Measurements from ENCODE around the gene SYS1. TPM values are rescaled to one million over a fixed set of nuclear protein-coding genes. Genes with fewer than 3 reads are reported as not detected.

Gene SYS1
- total RNA-seq, 2 donors from 2014 or later = 14.2 to 15.3 TPM

- peak overlapping the region; percentile 91 to 99 (median 98) for H3K27ac ChIP-seq
- WGBS, 2 donors = 20 to 26% methylated on average over 9 of the region's 9 CpGs
- ATAC-seq (peak; percentile 15), DNase-seq (peak; percentile 71 to 84 (median 82))
- no peaks in the 10 kb centered on the region for H3K36me3 ChIP-seq (replicated peaks in 1 of 2; ENCODE audit: insufficient read depth in 1 of 2, low read depth in 2 of 2)
- intact Hi-C loops (cut with DNase I) = no loop called here
- TF ChIP-seq POLR2A (IDR thresholded peaks at IDR 0.05) (peak; percentile 59 to 82 (median 81)), CTCF (IDR thresholded peaks at IDR 0.05) (no peak)
- H3K9me3 ChIP-seq = no peaks in the 10 kb centered on the region
- no peak overlapping the region for H3K4me3 ChIP-seq
- H3K4me1 ChIP-seq = peaks cover 71% of the 10 kb centered on the region
- H3K27me3 ChIP-seq = no peaks in the 10 kb centered on the region
These were observed 17.6 kb upstream of the SYS1 start for GRCh38 chr20:45345104-45345936.

- peak overlapping the region; percentile 91 to 99 (median 98) for H3K27ac ChIP-seq
- H3K4me1 ChIP-seq = peaks cover 61% of the 10 kb centered on the region
- ATAC-seq (no peak), DNase-seq (peak in 2 of 4 donors; percentile 39 to 50)
- H3K9me3 ChIP-seq = no peaks in the 10 kb centered on the region
- 16 to 22% methylated on average over 3 of the region's 3 CpGs for WGBS, 2 donors
- peak overlapping the region; percentile 56 to 75 for H3K4me3 ChIP-seq
- H3K36me3 ChIP-seq (replicated peaks in 1 of 2; ENCODE audit: insufficient read depth in 1 of 2, low read depth in 2 of 2) = no peaks in the 10 kb centered on the region
- no peaks in the 10 kb centered on the region for H3K27me3 ChIP-seq
- peak in 1 of 3 donors; percentile 23 for TF ChIP-seq POLR2A (IDR thresholded peaks at IDR 0.05)
- no peak for TF ChIP-seq CTCF (IDR thresholded peaks at IDR 0.05)
- intact Hi-C loops (cut with DNase I) = no loop called here
These were observed 16.7 kb upstream of the SYS1 start for GRCh38 chr20:45346291-45346718.

GRCh38 chr20:45346851-45347250 is 16.1 kb upstream of the SYS1 start:
- Histone ChIP-seq H3K36me3 (replicated peaks in 1 of 2; ENCODE audit: insufficient read depth in 1 of 2, low read depth in 2 of 2) (no peaks in the 10 kb centered on the region), H3K4me1 (peaks cover 55% of the 10 kb centered on the region), H3K4me3 (peak overlapping the region; percentile 56 to 75), H3K9me3 (no peaks in the 10 kb centered on the region), H3K27me3 (no peaks in the 10 kb centered on the region), H3K27ac (peak overlapping the region; percentile 91 to 99 (median 98))
- no peak for ATAC-seq
- TF ChIP-seq CTCF (IDR thresholded peaks at IDR 0.05) = no peak
- no peak for TF ChIP-seq POLR2A (IDR thresholded peaks at IDR 0.05)
- 9 to 12% methylated on average over 5 of the region's 5 CpGs for WGBS, 2 donors
- DNase-seq = no peak
- intact Hi-C loops (cut with DNase I) = no loop called here

- Histone ChIP-seq H3K27me3 (no peaks in the 10 kb centered on the region), H3K4me1 (peaks cover 50% of the 10 kb centered on the region), H3K9me3 (no peaks in the 10 kb centered on the region), H3K4me3 (peak overlapping the region; percentile 56 to 75), H3K36me3 (replicated peaks in 1 of 2; ENCODE audit: insufficient read depth in 1 of 2, low read depth in 2 of 2) (no peaks in the 10 kb centered on the region), H3K27ac (peak overlapping the region; percentile 91 to 99 (median 98))
- intact Hi-C loops (cut with DNase I) = no loop called here
- ATAC-seq (peak; percentile 1), DNase-seq (peak in 2 of 4 donors; percentile 48 to 55)
- 5 to 8% methylated on average over 6 to 10 of the region's 10 CpGs for WGBS, 2 donors
- no peak for TF ChIP-seq POLR2A (IDR thresholded peaks at IDR 0.05)
- TF ChIP-seq CTCF (IDR thresholded peaks at IDR 0.05) = no peak
These were observed 15.5 kb upstream of the SYS1 start for GRCh38 chr20:45347297-45347935.
